GM12892 (cell line): ENCODE data around the gene RBM10.

Experiments used
- DNase-seq: peaks from one replicate; pipeline ENCODE4 v3.0.0; 2011; ENCODE audit not compliant: insufficient read length
- FAIRE-seq: peaks from 2 replicates; lab custom pipeline; 2011; peaks lifted over from hg19 to GRCh38; lab: Jason Lieb, UNC
- POLR2A ChIP-seq: IDR thresholded peaks from 2 replicates; pipeline ENCODE4 v1.6.1; 2011; ENCODE audit warnings: low read depth, low read length, control low read depth
- POLR2AphosphoS5 ChIP-seq: IDR thresholded peaks from 2 replicates; pipeline ENCODE4 v1.6.1; 2011; ENCODE audit warnings: low read depth, low read length, control low read depth
- TAF1 ChIP-seq: IDR thresholded peaks from 2 replicates; pipeline ENCODE4 v1.6.1; 2011; ENCODE audit warnings: low read depth, mild to moderate bottlenecking, control low read depth, low read length, borderline replicate concordance

The RBM10 gene

GRCh38 chrX:47218920-47219815 lies 74.1 kb downstream of the RBM10 start:
- TF ChIP-seq POLR2A (no peak), TAF1 (no peak), POLR2AphosphoS5 (0 out of 2 replicates have a peak, but pooled peaks have one; percentile 34)
- DNase-seq (peak; percentile 49), FAIRE-seq (peak; percentile 51)

- DNase-seq (no peak), FAIRE-seq (no peak)
- no peak for TF ChIP-seq TAF1
These were observed 76.7 kb downstream of the RBM10 start for GRCh38 chrX:47221756-47222155.

- TF ChIP-seq POLR2A (no peak; the same call in 1 of the 2 replicates), POLR2AphosphoS5 (no peak), TAF1 (no peak)
- FAIRE-seq = no peak
- no peak for DNase-seq
These were observed 77.8 kb downstream of the RBM10 start for GRCh38 chrX:47222751-47223350.

GRCh38 chrX:47223476-47224250 lies 78.6 kb downstream of the RBM10 start:
- FAIRE-seq (no peak), DNase-seq (no peak)
- TF ChIP-seq TAF1 (no peak), POLR2AphosphoS5 (no peak), POLR2A (0 out of 2 replicates have a peak, but pooled peaks have one; percentile 15)

GRCh38 chrX:47224266-47224895 lies 79.4 kb downstream of the RBM10 start:
- no peak for TF ChIP-seq TAF1
- no peak for TF ChIP-seq POLR2A
- no peak for TF ChIP-seq POLR2AphosphoS5
- DNase-seq (no peak), FAIRE-seq (no peak)

GRCh38 chrX:47224896-47225290 lies 79.9 kb downstream of the RBM10 start:
- no peak for TF ChIP-seq TAF1
- no peak for TF ChIP-seq POLR2A
- no peak for TF ChIP-seq POLR2AphosphoS5
- no peak for DNase-seq
- no peak for FAIRE-seq

- no peak for DNase-seq
- FAIRE-seq = no peak
- TF ChIP-seq POLR2AphosphoS5 = no peak
- TF ChIP-seq TAF1 = no peak
- no peak for TF ChIP-seq POLR2A
These were observed 81.0 kb downstream of the RBM10 start for GRCh38 chrX:47226071-47226470.

GRCh38 chrX:47226531-47227333 lies 81.7 kb downstream of the RBM10 start:
- DNase-seq (no peak), FAIRE-seq (no peak)
- TF ChIP-seq POLR2AphosphoS5 (no peak), TAF1 (no peak), POLR2A (no peak)

GRCh38 chrX:47227334-47227583 lies 82.2 kb downstream of the RBM10 start:
- no peak for DNase-seq
- no peak for FAIRE-seq
- TF ChIP-seq POLR2A (no peak), POLR2AphosphoS5 (no peak), TAF1 (no peak)

- no peak for FAIRE-seq
- TF ChIP-seq POLR2AphosphoS5 = no peak
- TF ChIP-seq TAF1 = no peak
- no peak for TF ChIP-seq POLR2A
- DNase-seq = no peak
These were observed 83.7 kb downstream of the RBM10 start for GRCh38 chrX:47228550-47229270.

- FAIRE-seq = no peak
- TF ChIP-seq POLR2AphosphoS5 = no peak
- TF ChIP-seq TAF1 = no peak
- no peak for TF ChIP-seq POLR2A
- DNase-seq = no peak
These were observed 84.4 kb downstream of the RBM10 start for GRCh38 chrX:47229427-47229826.
